RPMI7951 (cell line): ENCODE measurements around the gene HRK. TPM values are rescaled to one million over a fixed set of nuclear protein-coding genes. Genes with fewer than 3 reads are reported as not detected.
A peak's percentile ranks its signal among the peaks of the same experiment; 100 is the strongest.

Source experiments
- DNase-seq: peaks from one replicate; pipeline ENCODE4 v3.0.0-alpha.2; 2012; ENCODE audit warnings: low read depth
- total RNA-seq: library from RNA; depleted of rRNA; stranded (reverse); fragments of >200 nt; shearing (Covaris generic); gene quantifications from 2 replicates; pipeline ENCODE4 v1.2.3, GENCODE V29; 2014

Gene HRK
- total RNA-seq, 1 experiment from 2014 or later, result not detected

- no peak for DNase-seq
Observed at GRCh38 chr12:116867523-116867922, 13.7 kb downstream of the HRK start.

DNA sequence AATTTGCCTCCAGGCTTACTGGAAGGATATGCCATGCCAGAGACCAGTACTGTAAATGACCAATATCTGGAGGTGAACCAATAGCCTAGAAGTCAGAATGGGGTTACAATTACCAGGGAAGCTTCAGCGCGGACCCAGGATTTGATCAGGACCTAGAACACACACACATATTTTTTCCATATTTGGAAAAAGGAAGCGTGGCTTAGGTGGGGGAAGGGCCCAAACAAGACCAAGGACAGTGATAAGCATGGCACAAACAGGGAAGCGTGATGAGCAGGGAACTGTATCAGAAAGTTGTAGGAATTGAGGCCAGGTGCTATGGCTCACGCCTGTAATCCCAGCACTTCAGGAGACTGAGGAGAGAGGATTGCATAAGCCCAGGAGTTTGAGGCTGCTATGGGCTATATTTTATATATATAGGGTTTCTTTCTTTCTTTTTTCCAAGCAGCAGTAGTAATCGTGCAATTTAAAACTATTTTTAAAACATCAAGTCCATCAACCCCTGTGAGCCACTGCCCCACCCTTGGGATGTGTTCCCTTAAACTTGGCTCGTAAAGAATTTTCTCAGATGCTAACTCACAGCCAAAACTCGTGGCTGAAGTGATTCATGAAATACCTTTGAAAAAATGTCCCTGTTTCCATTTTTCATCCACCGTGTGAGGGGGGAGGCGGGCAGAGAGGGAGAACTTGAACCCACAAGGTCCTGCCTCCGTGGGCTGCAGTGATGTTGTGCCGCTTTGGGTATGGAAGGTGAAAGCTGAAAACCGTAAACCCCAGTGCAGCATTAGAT lies 16.7 kb downstream of the HRK start:
- DNase-seq, result peak; percentile 50

- DNase-seq, result peak; percentile 52
Observed at GRCh38 chr12:116863275-116863767, 17.9 kb downstream of the HRK start.

DNA sequence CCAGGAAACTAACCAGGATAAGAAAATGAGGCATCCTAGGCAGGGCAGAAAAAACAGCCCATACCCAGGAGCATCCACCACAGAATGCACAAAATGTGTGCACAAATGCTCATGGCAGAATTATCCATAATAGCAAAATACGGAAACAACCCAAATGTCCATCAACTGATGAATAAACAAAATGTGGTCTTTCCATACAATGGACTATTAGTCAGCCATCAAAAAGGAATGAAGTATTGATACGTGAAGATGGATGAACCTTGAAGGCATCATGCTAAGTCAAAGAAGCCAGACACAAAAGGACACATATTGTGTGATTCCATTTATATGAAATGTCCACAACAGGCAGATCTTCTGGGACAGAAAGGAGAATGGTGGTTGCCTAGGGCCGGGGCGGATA lies 19.1 kb downstream of the HRK start:
- no peak for DNase-seq

- peak; percentile 76 for DNase-seq
Observed at GRCh38 chr12:116861320-116861719, 19.9 kb downstream of the HRK start.

DNA sequence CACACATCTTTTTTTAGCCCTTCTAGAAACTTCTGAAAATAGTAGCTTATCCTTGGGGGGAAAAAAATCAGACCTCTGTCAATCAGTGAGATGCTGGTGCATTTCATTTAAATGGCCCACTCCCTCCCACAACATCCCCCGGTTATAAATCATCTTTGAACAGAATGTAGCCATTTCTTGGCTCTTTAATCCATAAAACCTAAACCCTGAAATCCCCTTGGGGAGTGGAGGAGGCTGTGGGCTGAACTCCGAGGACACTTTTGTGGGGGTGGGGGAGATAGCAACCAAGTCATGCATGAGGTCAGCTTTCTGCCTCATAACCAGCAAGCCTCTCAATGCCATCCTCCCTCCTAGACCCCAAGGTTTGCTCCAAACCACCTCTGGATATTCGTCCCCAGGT lies 21.0 kb downstream of the HRK start:
- no peak for DNase-seq

- no peak for DNase-seq
Observed at GRCh38 chr12:116859079-116859478, 22.2 kb downstream of the HRK start.

- no peak for DNase-seq
Observed at GRCh38 chr12:116856729-116857128, 24.5 kb downstream of the HRK start.

DNA sequence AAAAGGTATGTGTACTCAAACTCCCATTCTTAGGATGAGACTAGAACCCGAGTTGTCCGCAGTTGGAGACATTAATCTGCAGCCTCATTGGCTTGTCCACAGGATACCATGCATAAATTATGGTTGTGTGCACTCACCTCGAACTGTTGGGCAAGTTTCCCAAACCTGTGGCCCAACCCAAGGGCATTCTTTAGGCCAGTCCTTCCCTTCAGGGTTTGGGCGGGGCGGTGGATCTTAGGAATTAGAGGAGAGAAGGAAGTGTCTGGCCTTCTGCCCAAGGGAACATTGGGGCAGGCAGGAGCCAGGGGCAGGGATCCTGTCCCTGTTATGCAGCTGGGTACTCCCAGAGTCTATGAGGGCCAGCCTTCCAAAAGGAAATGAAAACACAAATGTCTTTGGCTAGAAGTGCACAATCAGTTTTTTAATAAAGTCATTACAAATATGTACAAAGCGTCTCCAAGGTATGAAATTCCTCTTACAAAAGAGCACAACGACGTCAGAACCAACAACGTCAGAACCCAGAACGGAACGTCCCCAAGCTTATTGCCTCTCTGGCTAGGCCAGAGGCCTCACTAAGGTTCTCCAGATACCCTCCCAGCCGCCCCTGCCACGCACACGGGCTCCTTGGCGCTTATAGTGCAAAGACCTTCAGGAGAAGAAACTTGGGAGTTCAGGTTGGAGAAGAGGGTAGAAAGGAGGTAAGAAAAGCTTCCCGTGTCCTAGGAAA lies 25.3 kb downstream of the HRK start:
- DNase-seq, result no peak

GRCh38 chr12:116853507-116853906 lies 27.7 kb downstream of the HRK start:
- DNase-seq, result no peak

DNA sequence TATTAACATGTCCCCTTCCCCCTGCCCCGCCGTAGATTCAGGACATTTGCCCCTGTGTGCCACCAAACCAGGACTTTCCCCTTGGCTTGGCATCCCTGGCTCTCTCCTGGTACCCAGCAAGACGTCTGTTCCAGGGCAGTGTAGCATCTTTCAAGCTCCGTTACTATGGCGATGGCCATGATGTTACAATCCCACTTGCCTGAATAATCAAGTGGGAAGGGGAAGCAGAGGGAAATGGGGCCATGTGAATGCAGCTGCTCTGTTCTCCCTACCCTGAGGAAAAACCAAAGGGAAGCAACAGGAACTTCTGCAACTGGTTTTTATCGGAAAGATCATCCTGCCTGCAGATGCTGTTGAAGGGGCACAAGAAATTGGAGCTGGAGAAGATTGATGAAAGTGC lies 28.9 kb downstream of the HRK start:
- DNase-seq, result no peak

- no peak for DNase-seq
Observed at GRCh38 chr12:116849216-116849615, 32.0 kb downstream of the HRK start.

DNA sequence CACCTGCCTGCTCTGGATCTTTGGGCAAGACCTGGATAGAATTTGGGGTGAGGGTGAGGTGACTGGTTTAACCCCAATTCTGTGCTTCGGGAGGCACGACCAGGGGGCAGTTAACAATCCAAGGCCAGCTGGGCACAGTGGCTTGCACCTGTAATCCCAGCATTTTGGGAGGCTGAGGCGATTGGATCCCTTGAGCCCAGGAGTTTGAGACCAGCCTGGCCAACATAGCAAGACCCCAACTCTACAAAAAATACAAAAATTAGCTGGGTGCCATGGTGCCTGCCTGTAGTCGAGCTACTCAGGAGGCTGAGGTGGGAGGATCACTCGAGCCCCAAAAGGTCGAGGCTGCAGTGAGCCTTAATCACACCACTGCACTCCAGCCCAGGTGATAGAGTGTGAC lies 38.2 kb downstream of the HRK start:
- DNase-seq, result no peak

DNA sequence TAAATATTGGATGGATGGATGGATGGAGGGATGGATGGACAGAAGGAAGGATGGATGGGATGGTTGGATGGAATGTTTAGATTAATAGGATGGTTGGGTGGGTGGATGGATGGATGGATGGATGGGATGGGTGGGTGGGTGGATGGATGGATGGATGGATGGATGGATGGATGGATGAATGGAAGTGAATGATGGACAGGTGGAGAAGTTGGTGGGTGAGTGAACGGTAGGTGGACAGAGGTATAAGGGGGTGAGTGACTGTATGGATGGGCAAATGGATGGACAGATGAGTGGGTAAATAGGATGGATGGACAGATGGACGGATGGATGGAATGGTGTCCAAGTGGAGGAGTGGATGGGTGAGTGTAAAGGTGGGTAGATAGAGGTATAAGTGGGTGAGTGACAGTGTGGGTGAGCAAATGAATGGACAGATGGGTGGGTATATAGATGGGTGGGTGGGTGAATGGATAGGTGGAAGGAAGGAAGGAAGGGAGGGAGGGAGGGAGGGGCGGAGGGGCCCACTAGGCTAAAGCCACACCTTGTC lies 41.9 kb downstream of the HRK start:
- no peak for DNase-seq

DNA sequence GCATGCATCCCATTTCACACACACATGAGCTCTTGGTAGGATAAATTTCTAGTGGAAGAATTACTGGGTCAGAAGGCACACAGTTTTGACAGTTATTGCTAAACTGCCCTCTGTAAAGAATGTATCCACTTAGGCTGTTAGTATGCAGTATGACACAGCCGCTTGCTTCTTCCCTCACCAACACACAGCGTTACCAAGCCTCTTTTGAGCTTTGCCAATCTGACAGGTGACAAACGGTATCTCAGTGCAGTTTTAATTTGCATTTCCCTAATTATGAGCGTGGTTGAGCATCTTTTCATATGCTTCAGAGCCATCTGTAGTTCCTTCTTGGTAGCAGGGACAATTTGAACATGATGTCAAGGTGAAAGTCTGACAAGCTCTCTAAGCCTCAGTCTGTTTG lies 42.9 kb downstream of the HRK start:
- no peak for DNase-seq

DNA sequence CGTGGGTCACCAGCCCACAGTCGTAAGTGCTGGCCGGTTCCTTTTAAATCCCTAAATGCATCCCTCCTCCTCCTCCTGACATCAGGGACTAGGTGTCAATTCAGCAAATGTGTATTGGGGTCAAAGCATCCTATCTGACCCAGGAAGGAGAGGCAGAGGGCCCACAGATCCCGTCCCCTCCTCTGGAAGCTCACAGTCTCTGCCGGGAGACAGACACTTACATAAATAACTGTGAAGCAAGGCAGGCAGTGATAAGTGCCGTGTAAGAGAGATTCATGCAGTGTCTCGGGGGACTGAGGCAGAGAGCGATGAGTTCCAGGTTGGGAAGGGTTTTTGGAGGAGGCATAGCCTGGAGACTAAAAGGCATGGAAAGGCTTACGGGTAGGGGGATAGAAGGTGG lies 44.1 kb downstream of the HRK start:
- no peak for DNase-seq

DNA sequence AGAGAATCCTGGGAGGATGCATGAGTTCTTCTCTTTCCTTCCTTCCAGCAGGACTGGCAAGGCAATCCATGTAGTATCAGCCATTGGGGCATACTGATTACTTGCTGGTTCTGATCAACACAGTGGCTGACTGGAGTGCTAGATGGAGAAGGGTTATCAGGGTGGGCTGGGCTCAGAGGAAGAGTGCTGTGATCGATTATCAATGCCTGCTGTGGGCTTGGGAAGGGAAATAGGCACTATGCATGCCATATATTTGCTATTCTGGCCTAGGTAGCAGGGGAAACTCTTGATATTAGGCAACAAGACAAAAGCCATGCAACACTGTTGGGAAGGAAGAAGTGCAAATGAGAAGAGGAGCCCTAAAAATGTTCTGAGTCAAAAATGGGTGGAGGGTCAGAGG lies 45.8 kb downstream of the HRK start:
- DNase-seq, result no peak

DNA sequence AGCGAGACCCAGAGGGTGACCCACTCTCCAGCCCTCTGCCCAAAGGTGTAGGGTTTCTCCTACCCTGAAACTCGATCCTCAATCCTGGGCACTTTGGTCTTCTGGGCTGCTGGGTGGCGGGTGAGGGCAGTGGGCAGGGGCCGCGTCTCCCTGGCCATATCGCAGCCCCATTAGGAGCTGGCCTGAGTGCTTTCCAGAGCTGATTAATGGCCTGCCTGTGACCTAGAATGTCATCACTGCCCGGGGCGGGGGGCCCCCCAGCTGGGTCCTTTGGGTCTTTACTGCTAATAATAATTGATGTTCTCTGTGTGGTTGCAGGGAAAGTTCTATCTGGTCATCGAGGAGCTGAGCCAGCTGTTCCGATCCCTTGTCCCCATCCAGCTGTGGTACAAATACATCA lies 47.8 kb downstream of the HRK start:
- no peak for DNase-seq

GRCh38 chr12:116832353-116832752 lies 48.9 kb downstream of the HRK start:
- DNase-seq, result no peak

- DNase-seq, result no peak
Observed at GRCh38 chr12:116827432-116827831, 53.8 kb downstream of the HRK start.

GRCh38 chr12:116821291-116821690 lies 60.0 kb downstream of the HRK start:
- no peak for DNase-seq

- peak; percentile 7 for DNase-seq
Observed at GRCh38 chr12:116820064-116820656, 61.1 kb downstream of the HRK start.
